GM18870 (cell line): ENCODE data around the gene OR5A1.

Experiments
- ATAC-seq: cut with Tn5 transposase; IDR thresholded peaks from one replicate; pipeline ENCODE4 v1.9.1; 2021; ENCODE audit warnings: moderate library complexity; ENCODE audit not compliant: unreplicated experiment

OR5A1 gene

DNA sequence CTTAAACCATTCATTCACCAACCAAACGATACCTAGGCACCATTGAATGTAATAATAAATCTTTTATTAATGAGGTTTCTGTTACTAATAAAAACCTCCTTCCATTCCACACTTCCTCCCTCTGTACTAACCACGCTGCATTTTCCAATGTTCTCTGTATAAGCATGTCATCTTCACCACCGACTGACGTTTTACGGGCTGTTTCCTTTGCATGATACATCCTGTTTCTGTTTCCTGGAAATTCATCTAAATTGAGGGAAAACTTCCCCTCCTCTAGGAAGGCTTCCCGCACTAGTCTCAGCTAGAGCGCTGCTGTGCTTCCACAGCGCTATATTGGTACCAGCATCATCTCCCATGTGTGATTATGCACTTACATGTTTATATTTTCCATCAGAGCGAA is 38.9 kb downstream of the OR5A1 start:
- ATAC-seq = no peak

DNA sequence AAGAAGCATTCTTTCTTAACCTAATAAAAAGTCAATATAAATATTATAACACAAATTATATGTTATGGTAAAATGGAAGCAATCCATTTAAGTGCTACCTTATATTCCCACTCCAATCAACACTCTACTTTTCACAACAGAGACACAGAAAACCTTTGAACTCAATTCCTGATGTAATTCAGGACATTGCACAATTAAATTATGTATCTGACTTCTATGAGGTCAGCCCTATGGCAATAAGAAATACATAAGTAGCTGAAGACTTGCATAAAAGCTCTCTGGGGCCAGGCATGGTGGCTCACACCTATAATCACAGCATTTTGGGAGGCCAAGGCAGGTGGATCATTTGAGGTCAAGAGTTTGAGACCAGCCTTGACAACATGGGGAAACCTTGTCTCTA is 43.6 kb downstream of the OR5A1 start:
- ATAC-seq = no peak

DNA sequence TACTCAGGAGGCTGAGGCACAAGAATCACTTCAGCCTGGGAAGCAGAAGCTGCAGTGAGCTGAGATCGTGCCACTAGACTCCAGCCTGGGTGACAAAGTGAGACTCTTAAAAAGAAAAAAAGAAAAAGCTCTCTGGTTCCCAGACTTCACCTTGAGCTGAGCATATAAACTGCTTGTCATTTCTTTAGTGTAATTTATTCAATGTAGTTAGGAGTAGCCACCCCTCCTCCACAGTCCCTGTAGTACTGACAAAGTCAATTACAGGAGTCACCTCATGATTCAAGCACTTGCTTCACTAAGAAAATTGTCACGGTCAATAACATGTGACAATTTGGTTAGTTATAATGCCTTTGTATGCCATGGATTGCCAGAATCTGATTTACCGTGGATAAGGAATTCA is 44.1 kb downstream of the OR5A1 start:
- no peak for ATAC-seq
